H9 (cell line): ENCODE measurements around the gene MGMT. TPM values are rescaled to one million over a fixed set of nuclear protein-coding genes. Genes with fewer than 3 reads are reported as not detected.

ENCODE experiments used
- DNase-seq: peaks from one replicate; pipeline ENCODE4 v3.0.0-alpha.2; 2017
- H2AFZ ChIP-seq: one replicate; pipeline ENCODE4 v1.6.1; 2013; ENCODE audit warnings: mild to moderate bottlenecking, low read length, control low read depth, moderate library complexity
- H2AK5ac ChIP-seq: 2 replicates; pipeline ENCODE4 v1.6.1; 2013; ENCODE audit warnings: low read length, control low read depth, mixed read lengths; ENCODE audit not compliant: insufficient read length
- H2BK120ac ChIP-seq: one replicate; pipeline ENCODE4 v1.6.1; 2013; ENCODE audit warnings: low read depth, mild to moderate bottlenecking, low read length, control low read depth, inconsistent platforms; ENCODE audit not compliant: poor library complexity, severe bottlenecking
- H2BK12ac ChIP-seq: 2 replicates; pipeline ENCODE4 v1.6.1; 2013; ENCODE audit warnings: low read length, control low read depth, mixed read lengths, low read depth; ENCODE audit not compliant: insufficient read length
- H2BK15ac ChIP-seq: 2 replicates; pipeline ENCODE4 v1.6.1; 2013; ENCODE audit warnings: low read depth, low read length, control low read depth
- H2BK20ac ChIP-seq: one replicate; pipeline ENCODE4 v1.6.1; 2013; ENCODE audit warnings: low read depth, mild to moderate bottlenecking, low read length, control low read depth, inconsistent platforms; ENCODE audit not compliant: poor library complexity, severe bottlenecking
- H2BK5ac ChIP-seq: 2 replicates; pipeline ENCODE4 v1.6.1; 2013; ENCODE audit warnings: low read length, control low read depth, mixed read lengths; ENCODE audit not compliant: insufficient read length
- H3K14ac ChIP-seq: 2 replicates; pipeline ENCODE4 v1.6.1; 2013; ENCODE audit warnings: low read length, control low read depth; ENCODE audit not compliant: insufficient read depth
- H3K18ac ChIP-seq: 2 replicates; pipeline ENCODE4 v1.6.1; 2013; ENCODE audit warnings: low read depth, mild to moderate bottlenecking, mixed read lengths, low read length, control low read depth; ENCODE audit not compliant: insufficient read length
- H3K23ac ChIP-seq: 2 replicates; pipeline ENCODE4 v1.6.1; 2013; ENCODE audit warnings: low read length, control low read depth, mixed read lengths, low read depth; ENCODE audit not compliant: insufficient read length
- H3K23me2 ChIP-seq: 2 replicates; pipeline ENCODE4 v1.6.1; 2013; ENCODE audit warnings: low read depth, mild to moderate bottlenecking, mixed read lengths, low read length, control low read depth; ENCODE audit not compliant: insufficient read length, poor library complexity, severe bottlenecking
- H3K27ac ChIP-seq: 2 replicates; pipeline ENCODE4 v1.5.1; 2013; ENCODE audit warnings: low read length, control low read depth, mixed read lengths, low read depth; ENCODE audit not compliant: insufficient read length
- H3K27me3 ChIP-seq: 2 replicates; pipeline ENCODE4 v1.6.1; 2013; ENCODE audit warnings: low read length, control low read depth, inconsistent platforms; ENCODE audit not compliant: insufficient read depth
- H3K4ac ChIP-seq: 2 replicates; pipeline ENCODE4 v1.6.1; 2013; ENCODE audit warnings: low read depth, mild to moderate bottlenecking, control low read depth, inconsistent platforms, low read length, moderate library complexity
- H3K4me1 ChIP-seq: 2 replicates; pipeline ENCODE4 v1.6.1; 2013; ENCODE audit warnings: low read length, control low read depth, inconsistent platforms; ENCODE audit not compliant: insufficient read depth
- H3K4me2 ChIP-seq: 2 replicates; pipeline ENCODE4 v1.6.1; 2013; ENCODE audit warnings: low read length, control low read depth, mixed read lengths; ENCODE audit not compliant: insufficient read length, insufficient read depth
- H3K56ac ChIP-seq: 2 replicates; pipeline ENCODE4 v1.6.1; 2013; ENCODE audit warnings: low read depth, mild to moderate bottlenecking, mixed read lengths, low read length, control low read depth; ENCODE audit not compliant: insufficient read length
- H3K79me1 ChIP-seq: 2 replicates; pipeline ENCODE4 v1.6.1; 2013; ENCODE audit warnings: low read depth, mild to moderate bottlenecking, moderate library complexity, low read length, control low read depth, inconsistent platforms; ENCODE audit not compliant: insufficient read depth, poor library complexity, severe bottlenecking
- H3K79me2 ChIP-seq: 2 replicates; pipeline ENCODE4 v1.6.1; 2013; ENCODE audit warnings: low read length, control low read depth, inconsistent platforms; ENCODE audit not compliant: insufficient read depth
- H3K9ac ChIP-seq: 2 replicates; pipeline ENCODE4 v1.6.1; 2013; ENCODE audit warnings: low read length, control low read depth, mixed read lengths; ENCODE audit not compliant: insufficient read length; ENCODE audit errors: extremely low read depth
- H3K9me3 ChIP-seq: one replicate; pipeline ENCODE4 v1.6.1; 2013; ENCODE audit warnings: low read depth, low read length, inconsistent platforms; ENCODE audit not compliant: control insufficient read depth
- H3T11ph ChIP-seq: one replicate; pipeline ENCODE4 v1.6.1; 2013; ENCODE audit warnings: mild to moderate bottlenecking, low read length, control low read depth, inconsistent platforms
- H4K20me1 ChIP-seq: one replicate; pipeline ENCODE4 v1.6.1; 2013; ENCODE audit not compliant: control insufficient read depth, insufficient read length, insufficient read depth
- H4K5ac ChIP-seq: 2 replicates; pipeline ENCODE4 v1.6.1; 2013; ENCODE audit warnings: low read depth, mild to moderate bottlenecking, mixed read lengths, low read length, control low read depth; ENCODE audit not compliant: insufficient read length
- H4K8ac ChIP-seq: replicated peaks from 2 replicates; pipeline ENCODE4 v1.6.1; 2013; ENCODE audit warnings: low read length, control low read depth, mixed read lengths, low read depth; ENCODE audit not compliant: insufficient read length
- H4K91ac ChIP-seq: 2 replicates; pipeline ENCODE4 v1.6.1; 2013; ENCODE audit warnings: low read depth, mild to moderate bottlenecking, moderate library complexity, mixed read lengths, low read length, control low read depth; ENCODE audit not compliant: insufficient read length
- H3K27ac Mint-ChIP-seq, 3 experiments: 2 replicates in 2 of 3; 3 replicates in 1 of 3; pipeline ENCODE4 v1.8.0; 2020 to 2021; ENCODE audit warnings: mixed read lengths in 3 of 3, mild to moderate bottlenecking in 1 of 3, moderate library complexity in 1 of 3
- H3K27me3 Mint-ChIP-seq: 2 replicates; pipeline ENCODE4 v1.8.0; 2021; ENCODE audit warnings: low read depth, mild to moderate bottlenecking, moderate library complexity, mixed read lengths
- H3K36me3 Mint-ChIP-seq, 3 experiments: 2 replicates in 2 of 3; 3 replicates in 1 of 3; pipeline ENCODE4 v1.8.0; 2020 to 2021; ENCODE audit warnings: low read depth in 3 of 3, mixed read lengths in 3 of 3; ENCODE audit not compliant: insufficient read depth in 1 of 3
- H3K4me1 Mint-ChIP-seq, 2 experiments: 2 replicates each; pipeline ENCODE4 v1.8.0; 2020; ENCODE audit warnings: mixed read lengths in 2 of 2
- H3K4me3 Mint-ChIP-seq, 2 experiments: 2 replicates in 1 of 2; 3 replicates in 1 of 2; pipeline ENCODE4 v1.8.0; 2020 to 2021; ENCODE audit warnings: mild to moderate bottlenecking in 2 of 2, mixed read lengths in 2 of 2, moderate library complexity in 1 of 2
- H3K9me3 Mint-ChIP-seq, 2 experiments: 2 replicates in 1 of 2; 3 replicates in 1 of 2; pipeline ENCODE4 v1.8.0; 2020; ENCODE audit warnings: mild to moderate bottlenecking in 2 of 2, mixed read lengths in 2 of 2, moderate library complexity in 1 of 2
- WGBS: extraction: QIAGEN DNeasy Blood & Tissue Kit; methylation state at CpG from one replicate; pipeline ENCODE4 v1.1.7; 2013; ENCODE audit warnings: missing lambda C conversion rate, low lambda C conversion rate, mixed read lengths; ENCODE audit not compliant: insufficient read length; ENCODE audit errors: extremely low coverage; 5-methylcytosine and 5-hydroxymethylcytosine counted together
- total RNA-seq: library from RNA; stranded (reverse); gene quantifications from 2 replicates; pipeline ENCODE4 v1.2.1, GENCODE V29; 2021
- TF ChIP-seq, protein P1 (sequence below): fragments of 200-600 bp; sonication (generic); conservative IDR thresholded peaks from 3 replicates; pipeline ENCODE4 v1.8.0; 2021; ENCODE audit warnings: antibody characterized with exemption, mild to moderate bottlenecking

The MGMT gene
- total RNA-seq, 1 experiment from 2014 or later: 18.4 TPM

DNA sequence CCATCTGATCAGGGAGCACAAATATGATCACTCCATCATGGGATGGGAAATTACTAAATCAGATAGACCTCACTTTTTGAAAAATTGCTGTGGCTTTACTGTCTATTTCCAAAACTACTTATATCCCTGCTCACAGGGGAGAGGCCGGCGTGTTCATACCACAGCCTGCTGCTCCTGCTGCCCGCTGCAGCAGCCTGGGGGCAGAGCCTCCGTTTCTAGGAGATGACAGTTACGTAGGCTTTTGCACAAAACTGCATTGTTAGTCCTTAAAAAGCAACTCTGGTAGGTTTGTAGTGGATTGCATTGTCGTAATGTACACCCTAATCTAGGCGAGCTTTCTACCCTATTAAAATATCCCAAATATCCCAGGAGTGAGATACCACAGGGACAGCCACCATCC lies 293.4 kb downstream of the MGMT start:
- no peak overlapping the region for H4K5ac ChIP-seq
- no peak overlapping the region; the same call in 1 of the 2 replicates for H3K14ac ChIP-seq
- WGBS: no CpG with 5 or more reads among the region's 7 CpGs
- H3K4me2 ChIP-seq: no peak overlapping the region
- H3K4me3 Mint-ChIP-seq: no peak overlapping the region
- H3K4ac ChIP-seq: no peak overlapping the region
- no peak overlapping the region for H4K91ac ChIP-seq
- H3K9me3 Mint-ChIP-seq: no peaks in the 10 kb centered on the region; a peak in 1 of 5 replicates
- H3K4me1 Mint-ChIP-seq: peaks cover 7 to 15% of the 10 kb centered on the region in 2 experiments
- H3K56ac ChIP-seq: no peak overlapping the region
- no peaks in the 10 kb centered on the region for H3K4me1 ChIP-seq
- H2BK5ac ChIP-seq: no peak overlapping the region
- DNase-seq: no peak
- no peaks in the 10 kb centered on the region for H3K23me2 ChIP-seq
- H2BK20ac ChIP-seq: no peak overlapping the region
- no peak overlapping the region for H3K23ac ChIP-seq
- peaks cover 2% of the 10 kb centered on the region; the same call in 1 of the 2 replicates for H3K27me3 Mint-ChIP-seq
- H3K18ac ChIP-seq: no peak overlapping the region
- H3K27ac Mint-ChIP-seq: no peak overlapping the region
- no peak overlapping the region for H2BK120ac ChIP-seq
- H4K20me1 ChIP-seq: no peaks in the 10 kb centered on the region
- H2AFZ ChIP-seq: no peak overlapping the region
- H3K27ac ChIP-seq: no peak overlapping the region
- no peaks in the 10 kb centered on the region for H3K79me2 ChIP-seq
- H3K9me3 ChIP-seq: no peaks in the 10 kb centered on the region
- peaks cover 0 to 3% (median 0%) of the 10 kb centered on the region in 3 experiments; a peak in 1 of 7 replicates for H3K36me3 Mint-ChIP-seq
- no peak overlapping the region for H2AK5ac ChIP-seq
- no peak overlapping the region for H3K9ac ChIP-seq
- no peaks in the 10 kb centered on the region for H3K27me3 ChIP-seq
- H2BK12ac ChIP-seq: no peak overlapping the region
- no peak overlapping the region for H2BK15ac ChIP-seq
- H4K8ac ChIP-seq: no peak overlapping the region
- H3K79me1 ChIP-seq: no peaks in the 10 kb centered on the region
- TF ChIP-seq, protein P1, sequence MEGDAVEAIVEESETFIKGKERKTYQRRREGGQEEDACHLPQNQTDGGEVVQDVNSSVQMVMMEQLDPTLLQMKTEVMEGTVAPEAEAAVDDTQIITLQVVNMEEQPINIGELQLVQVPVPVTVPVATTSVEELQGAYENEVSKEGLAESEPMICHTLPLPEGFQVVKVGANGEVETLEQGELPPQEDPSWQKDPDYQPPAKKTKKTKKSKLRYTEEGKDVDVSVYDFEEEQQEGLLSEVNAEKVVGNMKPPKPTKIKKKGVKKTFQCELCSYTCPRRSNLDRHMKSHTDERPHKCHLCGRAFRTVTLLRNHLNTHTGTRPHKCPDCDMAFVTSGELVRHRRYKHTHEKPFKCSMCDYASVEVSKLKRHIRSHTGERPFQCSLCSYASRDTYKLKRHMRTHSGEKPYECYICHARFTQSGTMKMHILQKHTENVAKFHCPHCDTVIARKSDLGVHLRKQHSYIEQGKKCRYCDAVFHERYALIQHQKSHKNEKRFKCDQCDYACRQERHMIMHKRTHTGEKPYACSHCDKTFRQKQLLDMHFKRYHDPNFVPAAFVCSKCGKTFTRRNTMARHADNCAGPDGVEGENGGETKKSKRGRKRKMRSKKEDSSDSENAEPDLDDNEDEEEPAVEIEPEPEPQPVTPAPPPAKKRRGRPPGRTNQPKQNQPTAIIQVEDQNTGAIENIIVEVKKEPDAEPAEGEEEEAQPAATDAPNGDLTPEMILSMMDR: no peak
- H3T11ph ChIP-seq: no peak overlapping the region
